Measurements from ENCODE around the gene ZGPAT. TPM values are rescaled to one million over a fixed set of nuclear protein-coding genes. Genes with fewer than 3 reads are reported as not detected.

The ZGPAT gene
- total RNA-seq, 1 experiment from 2014 or later: 28.3 TPM

- BruUV-seq (replicated peaks): no TSS peak
- peaks cover 16% of the 10 kb centered on the region for H3K4me1 ChIP-seq (ENCODE audit: insufficient read depth, low read length, poor library complexity, severe bottlenecking)
- no peaks in the 10 kb centered on the region for H3K27me3 ChIP-seq (replicated peaks; ENCODE audit: insufficient read depth, low read depth, low read length, poor library complexity)
- ChIA-PET CTCF (no interaction called here), POLR2A (ENCODE audit: low non-redundant PET) (no interaction called here)
- H3K4me3 ChIP-seq (ENCODE audit: low read depth, low read length, poor library complexity, severe bottlenecking): peak overlapping the region; percentile 78
- peaks cover 24% of the 10 kb centered on the region for H3K36me3 ChIP-seq (ENCODE audit: insufficient read depth, low read length, poor library complexity, severe bottlenecking)
- intact Hi-C loops (cut with micrococcal nuclease; ENCODE audit: unreplicated experiment): no loop called here
- TF ChIP-seq EZH2 (IDR thresholded peaks at IDR 0.05; ENCODE audit: borderline replicate concordance, low read depth, low read length, poor library complexity, severe bottlenecking) (no peak), CTCF (conservative IDR thresholded peaks at IDR 0.05; ENCODE audit: low read depth, low read length) (no peak)
- no peak for DNase-seq (ENCODE audit: low spot score)
- no peaks in the 10 kb centered on the region for H3K9me3 ChIP-seq (ENCODE audit: low read depth, low read length, poor library complexity, severe bottlenecking)
- H3K27ac ChIP-seq (ENCODE audit: low read depth, low read length, poor library complexity, severe bottlenecking): peak overlapping the region; percentile 88
Measured at GRCh38 chr20:63741354-63741675, 33.5 kb downstream of the ZGPAT start.

- CTCF ChIA-PET: no interaction called here
- TF ChIP-seq CTCF (conservative IDR thresholded peaks at IDR 0.05; ENCODE audit: low read depth, low read length) (no peak), EZH2 (IDR thresholded peaks at IDR 0.05; ENCODE audit: borderline replicate concordance, low read depth, low read length, poor library complexity, severe bottlenecking) (no peak)
- H3K27ac ChIP-seq (ENCODE audit: low read depth, low read length, poor library complexity, severe bottlenecking): peak overlapping the region; percentile 88
- POLR2A ChIA-PET (ENCODE audit: low non-redundant PET): no interaction called here
- peaks cover 24% of the 10 kb centered on the region for H3K36me3 ChIP-seq (ENCODE audit: insufficient read depth, low read length, poor library complexity, severe bottlenecking)
- peaks cover 16% of the 10 kb centered on the region for H3K4me1 ChIP-seq (ENCODE audit: insufficient read depth, low read length, poor library complexity, severe bottlenecking)
- no TSS peak for BruUV-seq (replicated peaks)
- H3K9me3 ChIP-seq (ENCODE audit: low read depth, low read length, poor library complexity, severe bottlenecking): no peaks in the 10 kb centered on the region
- no peaks in the 10 kb centered on the region for H3K27me3 ChIP-seq (replicated peaks; ENCODE audit: insufficient read depth, low read depth, low read length, poor library complexity)
- intact Hi-C loops (cut with micrococcal nuclease; ENCODE audit: unreplicated experiment): no loop called here
- H3K4me3 ChIP-seq (ENCODE audit: low read depth, low read length, poor library complexity, severe bottlenecking): peak overlapping the region; percentile 78
- DNase-seq (ENCODE audit: low spot score): no peak
Measured at GRCh38 chr20:63741676-63742380, 34.0 kb downstream of the ZGPAT start.

GRCh38 chr20:63742381-63743024 lies 34.7 kb downstream of the ZGPAT start:
- Histone ChIP-seq H3K27me3 (replicated peaks; ENCODE audit: insufficient read depth, low read depth, low read length, poor library complexity) (no peaks in the 10 kb centered on the region), H3K27ac (ENCODE audit: low read depth, low read length, poor library complexity, severe bottlenecking) (no peak overlapping the region), H3K9me3 (ENCODE audit: low read depth, low read length, poor library complexity, severe bottlenecking) (no peaks in the 10 kb centered on the region), H3K4me3 (ENCODE audit: low read depth, low read length, poor library complexity, severe bottlenecking) (no peak overlapping the region), H3K4me1 (ENCODE audit: insufficient read depth, low read length, poor library complexity, severe bottlenecking) (peaks cover 16% of the 10 kb centered on the region), H3K36me3 (ENCODE audit: insufficient read depth, low read length, poor library complexity, severe bottlenecking) (peaks cover 24% of the 10 kb centered on the region)
- ChIA-PET CTCF (no interaction called here), POLR2A (ENCODE audit: low non-redundant PET) (no interaction called here)
- DNase-seq (ENCODE audit: low spot score): no peak
- BruUV-seq (replicated peaks): no TSS peak
- no peak for TF ChIP-seq CTCF (conservative IDR thresholded peaks at IDR 0.05; ENCODE audit: low read depth, low read length)
- intact Hi-C loops (cut with micrococcal nuclease; ENCODE audit: unreplicated experiment): no loop called here
